IPS-NIHi7 (cell line): ENCODE data around the gene PNRC2.
A peak's percentile ranks its signal among the peaks of the same experiment; 100 is the strongest.
"Not testable (repeated sequence)": the region's sequence is repeated elsewhere in the genome, so short reads cannot be mapped to it uniquely, and the experiment has no call there.

Experiments used
- DNase-seq: peaks from one replicate; pipeline ENCODE4 v3.0.0; 2012; ENCODE audit warnings: mixed read lengths; ENCODE audit errors: extremely low spot score

Gene PNRC2

GRCh38 chr1:23953020-23953419, 6.6 kb upstream of the PNRC2 start:
- no peak for DNase-seq

DNA sequence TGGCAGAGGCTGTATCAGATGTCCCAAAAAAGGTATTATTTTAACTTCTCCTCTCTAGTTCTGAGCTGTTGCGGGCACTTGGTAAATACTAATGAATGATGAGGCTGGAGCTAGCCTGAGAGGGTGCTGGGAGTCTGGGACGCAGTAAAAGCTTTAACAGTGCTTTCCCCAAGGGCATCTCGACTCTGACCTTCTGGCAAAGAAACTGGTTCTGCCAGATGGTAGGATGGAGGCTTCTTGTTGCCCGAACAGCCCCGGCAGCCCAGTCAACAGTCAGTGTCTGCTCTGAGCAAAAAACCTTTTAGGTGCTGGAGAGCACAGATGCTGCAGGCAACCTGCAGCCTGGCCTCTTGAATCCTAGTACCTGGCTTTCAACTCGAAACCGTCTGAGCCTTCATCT, 2.5 kb upstream of the PNRC2 start:
- DNase-seq: peak; percentile 14

DNA sequence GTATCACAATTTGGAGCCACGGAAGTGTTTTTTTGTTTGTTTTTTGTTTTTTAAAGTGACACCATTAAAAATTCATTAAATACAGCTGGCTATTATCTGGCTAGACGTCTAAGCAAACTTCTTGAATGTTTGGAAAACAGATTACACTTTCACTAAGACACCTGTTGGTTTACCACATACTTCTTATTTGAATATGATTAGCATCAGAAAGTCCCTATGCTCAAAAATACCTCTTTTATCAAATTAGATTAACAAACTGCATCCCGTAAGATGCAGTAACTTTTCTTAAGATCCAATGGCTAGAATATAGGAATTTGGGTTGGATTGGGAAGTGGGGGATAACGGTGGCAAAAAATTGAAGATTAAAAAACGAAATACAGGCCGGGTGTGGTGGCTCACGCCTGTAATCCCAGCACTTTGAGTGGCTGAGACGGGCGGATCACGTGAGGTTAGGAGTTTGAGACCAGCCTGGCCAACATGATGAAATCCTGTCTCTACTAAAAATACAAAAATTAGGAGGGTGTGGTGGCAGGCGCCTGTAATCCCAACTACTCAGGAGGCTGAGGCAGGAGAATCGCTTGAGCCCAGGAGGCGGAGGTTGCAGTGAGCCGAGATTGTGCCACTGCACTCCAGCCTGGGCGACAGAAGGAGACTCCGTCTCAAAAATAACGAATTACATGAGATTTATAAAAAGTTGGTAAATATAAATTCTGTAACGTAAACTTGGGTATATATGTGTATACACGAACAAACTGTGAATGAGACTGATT, 1.4 kb upstream of the PNRC2 start:
- DNase-seq: not testable (repeated sequence)

GRCh38 chr1:23958810-23959460, 693 bp upstream of the PNRC2 start:
- peak; percentile 77 for DNase-seq

- DNase-seq: no peak
Measured at GRCh38 chr1:23960291-23961020, 828 bp downstream of the PNRC2 start.

GRCh38 chr1:23963617-23964234, 4.1 kb downstream of the PNRC2 start:
- no peak for DNase-seq

DNA sequence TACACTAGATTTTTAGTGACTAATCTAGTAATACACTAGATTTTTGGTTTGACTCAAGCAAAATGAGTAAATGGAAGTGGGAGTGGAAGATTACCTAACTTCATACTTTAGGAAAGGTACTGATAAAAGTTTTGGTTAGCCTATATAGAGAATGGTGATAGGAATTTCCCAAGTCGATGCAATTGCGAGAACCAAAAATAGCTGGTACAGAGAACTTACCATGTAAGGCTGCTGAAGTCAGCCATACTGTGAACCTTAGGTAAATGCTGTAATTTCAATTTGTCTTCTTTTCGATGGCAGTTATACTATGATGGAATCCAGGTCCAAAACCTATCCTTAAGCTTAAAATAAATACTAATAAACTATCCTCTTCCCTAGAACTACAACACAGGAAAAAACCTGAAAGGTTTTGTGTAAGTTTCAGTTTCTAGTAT, 4.6 kb downstream of the PNRC2 start:
- no peak for DNase-seq

DNA sequence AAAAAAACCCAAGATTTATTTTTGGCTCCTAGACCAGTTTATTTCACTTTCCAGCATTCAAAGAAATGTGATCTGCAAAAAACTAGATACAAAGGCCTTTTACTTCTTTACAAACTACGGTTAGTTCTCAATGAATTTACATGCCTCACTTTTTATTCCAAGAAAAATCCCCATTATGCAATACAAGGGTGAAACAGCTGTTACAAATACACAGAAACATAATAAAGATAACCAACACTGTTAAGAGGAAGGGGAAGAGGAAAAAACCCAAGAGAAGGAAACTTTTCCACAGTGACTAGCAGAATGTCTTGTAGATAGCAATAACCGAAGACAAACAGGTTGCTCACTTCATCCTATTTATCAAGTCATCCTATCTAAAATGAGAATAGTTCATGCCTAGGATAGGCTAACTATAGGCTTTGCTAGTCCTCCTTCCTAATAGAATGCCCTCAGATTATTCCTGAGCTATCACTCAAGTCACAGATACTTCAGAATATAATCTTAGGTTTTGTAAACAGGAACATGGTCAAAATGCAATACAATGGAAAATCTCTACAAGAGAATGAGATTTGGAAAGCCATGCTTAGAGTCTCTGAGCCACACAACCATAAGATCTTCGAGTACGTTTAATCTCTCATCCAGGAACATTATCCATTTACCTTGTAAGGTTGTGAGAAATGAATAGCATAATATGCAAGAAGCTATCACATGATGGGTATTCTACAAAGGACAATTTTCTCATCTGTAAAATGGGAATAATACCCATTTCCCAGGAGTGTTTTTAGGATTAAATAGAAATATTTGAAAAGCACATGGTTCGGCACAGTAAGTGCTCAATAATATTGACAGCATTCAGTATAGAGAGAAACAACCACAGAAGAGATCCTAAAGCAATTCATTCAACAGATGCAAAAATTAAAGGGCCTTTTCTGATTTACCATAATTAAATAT, 5.4 kb downstream of the PNRC2 start:
- DNase-seq: no peak

DNA sequence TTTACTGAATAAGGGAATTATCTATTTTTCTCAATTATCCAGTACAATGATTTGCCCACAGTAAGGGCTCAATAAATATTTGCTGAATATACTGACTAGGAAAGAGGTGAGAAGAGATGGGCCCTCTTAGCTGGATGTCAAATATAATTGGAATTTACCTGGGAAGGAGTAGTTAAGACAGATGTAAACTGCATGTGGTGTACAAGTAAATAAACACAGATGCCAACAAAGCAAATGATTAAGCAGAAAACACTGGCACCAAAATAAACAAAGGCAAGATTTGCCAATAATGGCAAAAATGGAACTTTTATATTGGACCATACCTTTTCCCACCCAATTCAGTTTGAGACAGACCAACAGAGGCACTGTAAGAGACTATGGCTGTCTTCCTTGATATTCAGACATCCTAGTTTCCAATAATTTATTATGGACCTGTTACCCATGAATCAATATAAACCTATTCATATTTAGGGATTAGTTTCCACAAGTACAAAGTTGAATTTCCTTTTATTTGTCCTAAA, 7.4 kb downstream of the PNRC2 start:
- DNase-seq: no peak

DNA sequence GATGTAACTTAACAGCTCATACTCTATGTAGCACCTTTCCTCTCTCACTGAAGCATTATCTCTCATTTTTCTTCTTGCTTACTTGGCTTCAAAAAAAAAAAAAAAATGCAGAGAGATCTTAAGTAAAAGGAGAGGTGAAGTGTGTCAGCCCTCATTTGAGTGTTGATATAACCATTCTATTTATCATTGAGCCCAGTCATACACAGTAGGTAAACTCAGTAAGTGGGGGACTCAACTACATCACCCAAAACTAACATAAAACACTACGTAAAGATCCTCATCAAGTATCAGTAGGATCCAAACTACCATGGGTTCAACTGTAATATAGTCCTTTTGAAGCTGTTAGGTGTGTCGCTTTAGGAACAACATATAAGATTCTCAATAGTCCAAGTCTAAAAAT, 8.2 kb downstream of the PNRC2 start:
- no peak for DNase-seq

DNA sequence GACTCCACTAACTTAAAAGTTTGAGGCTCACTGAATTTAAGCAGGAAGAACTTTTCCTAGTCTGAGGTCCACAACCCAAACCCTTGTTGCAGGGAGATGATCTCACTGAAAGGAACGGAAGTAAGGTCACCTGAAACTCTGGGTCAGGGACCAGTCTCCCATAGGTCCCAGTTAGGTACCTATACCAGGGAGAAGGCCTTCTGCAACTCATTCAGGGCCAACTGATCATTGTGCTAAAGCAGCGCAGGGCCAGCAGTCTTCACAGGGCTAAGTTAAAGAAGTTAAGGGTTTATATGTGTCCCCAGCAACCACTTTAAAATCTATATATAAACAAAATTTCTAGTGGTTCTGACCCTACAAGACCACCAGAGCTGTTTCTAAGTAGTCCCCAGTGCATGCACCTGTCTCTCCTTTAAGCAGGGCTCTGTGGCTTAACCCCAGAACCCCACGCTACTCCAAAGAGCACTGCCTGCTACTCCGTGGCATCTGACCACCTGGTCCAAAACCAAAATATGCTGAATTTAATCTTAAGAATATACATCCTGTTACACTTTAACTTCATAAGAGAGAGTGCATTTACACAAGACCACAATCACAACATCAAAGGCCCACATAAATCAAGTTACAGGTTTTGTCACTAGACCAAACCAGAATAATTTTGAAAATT, 17.7 kb downstream of the PNRC2 start:
- no peak for DNase-seq

- DNase-seq: no peak
Measured at GRCh38 chr1:23977854-23978191, 18.2 kb downstream of the PNRC2 start.

- no peak for DNase-seq
Measured at GRCh38 chr1:23978805-23979204, 19.2 kb downstream of the PNRC2 start.

DNA sequence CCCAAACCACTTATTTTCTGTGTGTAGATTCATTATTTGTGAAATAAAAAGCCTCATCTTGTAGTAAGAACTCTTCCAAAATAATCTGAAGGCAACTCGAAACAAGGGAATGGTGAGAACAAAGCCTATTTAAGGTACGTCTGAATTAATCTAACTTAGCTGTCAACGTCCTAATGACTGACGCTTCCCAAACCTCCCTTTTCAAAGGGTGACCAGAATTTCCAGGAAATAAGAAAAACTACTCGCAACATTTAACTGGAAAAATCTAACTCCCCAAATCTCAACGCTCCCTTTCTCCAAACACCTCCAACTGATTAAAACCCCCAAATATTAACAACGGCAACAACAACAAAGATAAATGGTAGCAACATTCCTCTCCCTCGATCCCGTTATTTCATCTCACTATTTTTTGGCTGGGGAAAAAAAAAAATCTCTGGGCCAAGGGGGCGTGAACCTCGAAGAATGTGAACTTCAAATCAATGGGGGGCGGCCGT, 19.8 kb downstream of the PNRC2 start:
- DNase-seq: no peak

GRCh38 chr1:23979881-23980727, 20.5 kb downstream of the PNRC2 start, which contains the start of gene SRSF10:
Gene SRSF10 (minus strand): TSS chr1:23980327. CDS start chr1:23980255, 72 bp downstream.
- DNase-seq: peak; percentile 97

- DNase-seq: peak; percentile 46
Measured at GRCh38 chr1:23980728-23981070, 21.1 kb downstream of the PNRC2 start.

GRCh38 chr1:23984417-23985186, 25.0 kb downstream of the PNRC2 start:
- no peak for DNase-seq

GRCh38 chr1:23987038-23987437, 27.4 kb downstream of the PNRC2 start:
- DNase-seq: not testable (repeated sequence)

DNA sequence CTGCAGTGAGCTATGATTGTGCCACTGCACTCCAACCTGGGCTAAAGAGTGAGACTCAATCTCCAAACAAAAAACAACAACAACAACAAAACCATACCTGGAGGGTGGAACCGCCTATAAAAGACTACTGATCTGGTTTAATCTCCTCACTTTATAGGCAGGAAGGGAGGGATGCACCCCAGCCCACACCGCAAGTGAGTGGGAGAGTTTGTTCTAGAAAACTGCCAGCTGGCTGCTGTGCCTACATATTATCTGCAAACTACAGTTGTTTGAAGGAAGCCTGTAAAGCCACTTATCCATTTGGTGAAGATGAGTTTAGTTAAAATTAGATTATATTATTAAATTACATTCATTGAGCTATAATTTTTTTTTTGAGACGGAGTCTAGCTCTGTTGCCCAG, 29.6 kb downstream of the PNRC2 start:
- DNase-seq: no peak
